ENCODE data around the gene KCTD17.

KCTD17 gene

DNA sequence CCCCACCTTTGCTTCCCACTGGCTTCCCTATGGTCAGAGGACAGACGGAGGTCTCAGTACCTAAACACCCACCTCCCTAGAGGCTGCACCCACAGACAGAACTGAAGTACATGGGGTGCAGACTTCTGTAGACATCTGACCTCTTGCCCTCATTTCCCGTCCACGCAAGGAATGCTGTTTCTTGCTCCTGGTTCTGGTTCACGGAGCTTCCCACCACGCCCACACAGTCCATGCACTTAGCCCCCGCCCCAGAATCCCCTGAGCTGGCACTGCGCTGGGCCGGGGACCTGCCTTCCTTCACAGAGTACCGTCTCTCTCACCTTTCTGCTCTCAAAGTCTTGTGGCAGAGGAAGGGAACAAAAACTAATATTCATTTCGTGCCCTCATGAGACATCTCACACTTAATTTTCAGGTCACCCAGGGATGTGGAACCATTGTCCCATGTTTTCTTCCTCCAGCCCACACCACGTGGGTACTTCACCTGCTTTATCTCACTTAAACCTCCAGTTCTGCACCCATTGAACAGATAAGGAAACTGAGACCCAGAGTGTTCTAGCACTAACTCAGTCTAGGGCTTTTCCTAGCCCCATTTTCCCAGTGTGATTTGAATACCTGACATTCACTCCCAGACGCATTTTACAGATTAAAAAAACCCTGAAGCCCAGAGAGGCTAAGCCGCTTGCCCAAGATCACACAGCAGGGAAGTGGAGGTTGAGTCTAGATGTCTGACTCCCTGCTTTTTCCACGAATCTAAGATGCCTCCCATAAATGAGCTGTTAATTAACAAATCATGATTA is 52.3 kb downstream of the KCTD17 start:
- DNase-seq (ENCODE audit: low read depth) = no peak

DNA sequence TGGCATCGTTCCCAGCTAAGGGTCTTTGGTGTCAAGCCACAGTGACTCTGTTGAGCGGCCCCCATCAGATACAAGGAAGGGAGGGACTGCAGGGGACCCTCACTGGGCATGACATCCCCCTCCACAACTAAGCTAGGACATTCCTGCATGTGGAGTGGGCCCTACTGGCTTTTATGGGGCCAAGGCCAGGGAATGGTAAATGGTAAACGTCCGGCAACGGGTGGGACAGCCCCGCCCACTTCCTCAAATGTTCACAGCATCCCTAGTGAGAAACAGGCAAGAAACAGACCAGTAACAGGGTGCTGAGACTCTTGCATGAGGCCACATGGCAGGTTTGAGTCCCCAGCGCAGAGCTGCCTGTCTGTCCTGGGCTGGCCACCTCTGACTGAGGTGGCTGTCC is 53.6 kb downstream of the KCTD17 start:
- DNase-seq (ENCODE audit: low read depth) = no peak

DNA sequence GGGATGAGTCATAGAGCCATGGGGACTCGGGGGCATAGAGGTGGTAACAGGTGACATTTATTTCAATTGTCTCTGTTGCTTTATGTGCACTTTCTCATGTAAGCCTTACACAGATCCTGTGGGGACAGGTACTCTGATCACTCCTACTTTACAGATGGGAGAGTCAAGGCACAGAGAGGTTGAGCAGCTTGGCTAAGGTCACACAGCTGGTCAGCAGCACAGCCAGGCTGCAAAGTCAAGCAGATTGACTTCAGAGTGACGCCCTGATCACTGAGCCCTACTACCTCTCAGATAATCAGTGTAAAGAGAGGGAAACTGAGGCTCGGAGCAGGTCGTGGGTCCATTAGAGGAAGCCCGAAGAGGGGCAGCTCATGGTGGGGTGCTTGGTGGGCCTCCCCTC is 54.4 kb downstream of the KCTD17 start:
- DNase-seq (ENCODE audit: low read depth) = no peak

DNA sequence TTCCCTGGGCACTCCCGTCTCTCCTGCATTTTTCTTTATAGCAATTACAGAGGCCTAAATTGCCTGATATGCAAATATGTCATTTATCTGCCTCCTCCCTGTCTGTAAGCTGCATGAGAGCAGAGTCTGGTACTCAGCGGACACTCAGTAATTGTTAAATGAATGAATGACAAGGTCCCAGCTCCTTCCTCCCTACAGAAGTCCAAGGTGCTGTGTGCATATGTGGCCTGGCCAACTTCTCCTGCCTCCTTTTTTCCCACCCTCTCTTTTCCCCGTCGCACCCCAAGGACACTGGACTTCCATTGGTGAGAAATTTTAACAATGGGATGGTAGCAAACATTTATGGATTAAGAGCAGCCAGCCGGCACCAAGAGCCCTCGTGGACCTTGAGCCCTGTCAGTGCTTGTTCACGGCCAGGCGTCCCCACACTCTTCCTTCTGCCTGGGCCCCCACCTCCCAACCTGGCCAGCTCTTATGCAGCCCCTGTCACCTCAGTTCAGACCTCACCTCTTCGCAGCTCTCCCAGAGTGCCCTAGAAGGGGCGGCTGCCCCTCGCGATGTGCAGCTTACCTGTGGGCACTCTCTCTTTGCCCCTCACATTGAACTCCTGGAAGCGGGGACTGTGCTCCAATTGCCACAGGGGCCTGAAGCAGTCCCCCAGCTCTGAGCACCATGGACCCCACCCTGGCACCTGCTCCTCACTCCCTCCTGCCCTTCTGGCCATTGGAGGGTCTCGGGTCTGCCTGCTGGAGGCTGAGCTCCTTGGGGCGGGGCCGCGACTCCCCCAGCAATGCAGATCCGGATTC is 56.5 kb downstream of the KCTD17 start:
- no peak for DNase-seq (ENCODE audit: low read depth)

- no peak for DNase-seq (ENCODE audit: low read depth)
Measured at GRCh38 chr22:37109242-37109917, 57.8 kb downstream of the KCTD17 start, which contains the start of gene TMPRSS6. TMPRSS6 (minus strand) TSS chr22:37109713; CDS start chr22:37103417, 6,296 bp downstream.

- no peak for DNase-seq (ENCODE audit: low read depth)
Measured at GRCh38 chr22:37111156-37111717, 59.7 kb downstream of the KCTD17 start.

DNA sequence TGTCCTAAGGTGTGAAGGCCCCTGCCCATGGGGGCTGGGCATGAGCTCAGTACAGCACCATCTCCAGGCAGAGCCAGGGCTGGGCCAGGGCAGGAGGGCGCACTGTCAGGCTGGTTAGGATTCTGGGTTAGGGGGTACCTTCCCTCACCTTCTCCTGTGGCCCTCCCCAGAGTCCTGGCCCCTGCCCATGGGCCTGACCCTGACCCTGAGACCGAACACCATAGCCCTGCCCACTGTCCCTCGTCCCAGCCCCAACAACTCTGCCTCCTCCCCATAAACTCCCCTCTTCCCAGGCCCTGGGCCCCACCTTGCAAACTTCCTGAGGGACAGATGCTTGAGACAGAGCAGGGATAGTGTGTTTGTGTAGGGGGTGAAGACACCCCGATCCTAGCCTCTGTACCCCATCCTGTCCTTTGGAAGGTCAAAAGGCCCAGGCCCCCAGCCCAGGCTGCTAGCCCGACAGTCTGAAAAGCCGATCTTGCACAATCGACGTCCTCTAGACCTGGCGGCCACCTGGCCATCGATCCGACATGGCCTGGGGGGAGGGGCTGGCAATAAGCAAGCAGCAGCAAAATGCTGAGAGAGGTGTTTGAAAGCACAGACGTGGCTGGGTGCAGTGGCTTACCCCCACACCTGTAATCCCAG is 60.7 kb downstream of the KCTD17 start:
- no peak for DNase-seq (ENCODE audit: low read depth)

All from iris pigment epithelial cell (primary cell).